Measurements from ENCODE around the gene C10orf120.

C10orf120 gene

GRCh38 chr10:122702275-122702674 lies 2.6 kb upstream of the C10orf120 start:
- DNase-seq = no peak

- DNase-seq = no peak
Observed at GRCh38 chr10:122701652-122702051, 2.0 kb upstream of the C10orf120 start.

DNA sequence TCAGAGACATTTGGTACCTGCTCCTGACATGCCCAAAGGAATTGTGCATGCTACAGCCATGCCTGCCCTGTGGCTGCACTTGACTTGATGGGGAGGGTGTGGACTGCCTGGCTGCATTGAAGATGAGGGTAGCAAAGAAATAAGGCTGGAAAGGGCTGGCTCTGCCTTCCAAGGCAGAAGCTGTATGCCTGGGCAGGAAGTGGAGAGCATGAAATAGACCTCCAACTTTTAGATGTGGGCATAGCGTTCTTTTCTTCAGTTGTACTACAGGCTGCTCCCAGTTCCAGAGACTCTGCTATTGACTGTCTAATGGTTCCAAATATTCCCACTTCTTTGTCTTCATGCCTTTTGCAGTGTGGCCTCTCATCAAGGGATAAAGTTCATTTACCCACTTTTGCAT lies 3.0 kb downstream of the C10orf120 start:
- DNase-seq = no peak

- no peak for DNase-seq
Observed at GRCh38 chr10:122692744-122693143, 6.9 kb downstream of the C10orf120 start.

DNA sequence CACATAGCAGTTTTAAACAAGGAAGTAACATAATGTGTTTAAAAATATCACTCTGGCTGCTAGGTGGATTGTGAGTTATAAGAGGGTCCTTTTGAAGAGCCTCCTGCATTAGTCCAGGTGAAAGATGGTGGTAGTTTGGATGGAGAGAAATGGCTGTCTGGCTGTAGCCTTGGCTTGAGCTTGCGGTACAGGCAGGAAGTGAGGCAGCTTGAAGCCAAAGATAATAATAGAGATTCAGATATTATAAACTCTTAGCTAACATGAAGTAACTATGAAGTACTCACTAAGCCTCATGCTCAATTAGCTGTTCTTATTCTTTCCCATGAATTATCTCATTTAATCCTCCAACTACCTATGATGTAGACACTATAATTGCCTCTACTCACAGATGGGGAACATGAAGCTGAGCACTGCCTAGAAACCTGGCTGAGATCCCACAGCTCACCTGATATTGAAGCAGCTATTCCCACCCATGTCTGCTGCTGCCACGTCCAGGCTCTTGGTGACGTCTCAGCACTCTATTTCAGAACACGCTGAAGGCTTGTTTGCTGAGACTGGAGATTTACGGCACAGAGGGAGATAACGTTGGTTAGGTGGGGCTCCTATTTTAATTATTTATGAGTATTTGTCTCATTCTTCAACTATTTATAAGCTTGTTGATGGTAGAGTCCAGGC lies 10.4 kb downstream of the C10orf120 start:
- DNase-seq = no peak

- no peak for DNase-seq
Observed at GRCh38 chr10:122688293-122688989, 11.2 kb downstream of the C10orf120 start.

- no peak for DNase-seq
Observed at GRCh38 chr10:122682522-122682921, 17.1 kb downstream of the C10orf120 start.

DNA sequence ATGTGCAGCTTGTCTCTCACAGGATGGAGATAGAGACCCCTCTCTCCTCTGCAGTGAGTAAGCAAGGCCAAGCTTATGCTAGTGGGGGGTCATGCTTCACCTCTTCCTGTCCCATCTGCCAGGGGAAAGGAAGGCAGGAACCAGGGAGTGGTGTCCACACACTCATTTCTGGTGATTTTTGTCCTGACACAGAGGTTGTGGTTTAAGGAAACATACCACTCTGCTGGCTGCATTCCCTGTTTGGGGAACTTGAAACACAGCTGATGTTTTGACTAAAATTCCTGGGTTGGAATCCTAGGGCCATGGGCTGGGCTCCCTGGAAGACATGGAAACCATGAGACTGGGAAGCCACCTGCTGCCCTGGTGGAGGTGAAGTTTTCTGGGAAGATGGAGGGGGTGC lies 21.4 kb downstream of the C10orf120 start:
- no peak for DNase-seq

- no peak for DNase-seq
Observed at GRCh38 chr10:122675278-122675677, 24.4 kb downstream of the C10orf120 start.

DNA sequence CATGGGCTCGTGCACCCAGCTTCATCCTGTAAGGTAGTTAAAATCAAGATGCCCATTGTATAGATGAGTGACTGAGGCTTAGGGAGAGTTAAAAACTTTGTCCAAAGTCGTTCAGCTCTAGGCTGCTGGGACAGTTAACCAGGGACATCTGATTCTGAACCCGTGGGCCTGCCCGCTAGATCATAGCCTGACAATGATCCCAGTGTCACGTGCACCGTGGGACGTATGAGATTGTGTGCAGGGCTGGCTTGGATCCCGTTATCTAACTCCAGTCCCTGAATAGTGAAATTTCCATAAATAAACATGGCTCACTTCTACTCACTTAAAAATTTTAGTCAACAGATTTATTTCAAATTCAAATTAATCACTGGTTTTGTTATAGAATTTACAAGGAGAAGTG lies 24.9 kb downstream of the C10orf120 start:
- no peak for DNase-seq

DNA sequence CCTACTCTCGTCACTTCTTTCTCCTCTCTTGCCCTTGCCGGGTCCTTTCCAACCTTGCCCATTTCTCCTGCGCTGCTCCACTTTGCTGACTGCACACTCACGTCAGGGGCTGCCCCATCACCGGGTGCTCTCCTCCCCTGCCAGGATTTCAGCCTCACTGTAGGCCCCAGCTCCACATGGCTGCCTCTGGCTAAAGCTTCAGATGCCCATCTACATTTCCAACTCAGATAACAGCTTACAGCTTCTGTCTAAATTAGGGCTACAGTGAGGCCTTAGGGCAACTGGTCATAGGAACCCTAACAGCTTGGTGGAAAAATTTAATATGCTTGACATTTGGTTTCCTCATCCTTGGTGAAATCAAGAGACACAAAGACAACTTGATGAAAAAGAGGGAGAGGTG lies 25.9 kb downstream of the C10orf120 start:
- no peak for DNase-seq

DNA sequence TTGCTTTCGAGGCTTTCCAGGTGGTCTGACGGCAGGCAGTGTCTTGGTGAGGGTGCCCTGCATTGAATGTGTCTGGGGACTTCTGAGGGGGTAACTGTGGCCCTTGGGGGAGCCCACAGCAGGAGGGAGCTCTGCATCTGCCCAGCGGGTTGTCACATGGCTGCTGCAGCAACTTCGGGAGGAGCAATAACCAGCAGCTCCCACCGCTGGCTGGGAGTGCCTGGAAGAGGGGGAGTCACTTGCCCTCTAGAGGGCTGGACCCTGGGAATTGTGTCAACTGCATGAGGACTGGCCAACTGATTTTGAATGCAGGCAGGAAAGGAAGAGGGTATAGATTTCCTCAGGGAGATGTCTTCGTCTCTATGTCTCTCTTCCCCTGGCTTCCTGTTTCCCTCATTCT lies 26.4 kb downstream of the C10orf120 start:
- no peak for DNase-seq

- DNase-seq = no peak
Observed at GRCh38 chr10:122672655-122673054, 27.0 kb downstream of the C10orf120 start.

- DNase-seq = no peak
Observed at GRCh38 chr10:122671355-122671754, 28.3 kb downstream of the C10orf120 start.

GRCh38 chr10:122669842-122670241 lies 29.8 kb downstream of the C10orf120 start:
- DNase-seq = no peak

- DNase-seq = no peak
Observed at GRCh38 chr10:122669045-122669444, 30.6 kb downstream of the C10orf120 start.

DNA sequence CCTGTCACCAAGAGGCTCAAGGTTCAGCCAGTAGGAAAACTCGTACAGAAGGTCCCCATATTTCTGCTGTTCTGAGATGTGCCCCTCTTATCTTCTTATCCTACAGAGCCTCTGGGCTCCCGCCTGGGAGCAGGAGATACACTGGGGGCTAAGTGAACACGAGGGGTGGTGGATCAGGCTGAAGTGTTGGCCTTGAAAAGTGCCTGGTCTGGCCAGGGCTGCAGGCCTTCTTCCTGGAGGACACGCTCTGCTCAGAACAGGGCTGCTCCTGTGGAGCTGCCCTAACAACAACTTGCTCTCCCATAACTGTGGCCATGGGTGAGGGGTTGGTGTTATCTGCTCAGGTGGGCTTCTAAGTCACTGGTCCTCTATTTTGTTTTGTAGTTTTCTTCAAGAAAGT lies 33.7 kb downstream of the C10orf120 start:
- no peak for DNase-seq

DNA sequence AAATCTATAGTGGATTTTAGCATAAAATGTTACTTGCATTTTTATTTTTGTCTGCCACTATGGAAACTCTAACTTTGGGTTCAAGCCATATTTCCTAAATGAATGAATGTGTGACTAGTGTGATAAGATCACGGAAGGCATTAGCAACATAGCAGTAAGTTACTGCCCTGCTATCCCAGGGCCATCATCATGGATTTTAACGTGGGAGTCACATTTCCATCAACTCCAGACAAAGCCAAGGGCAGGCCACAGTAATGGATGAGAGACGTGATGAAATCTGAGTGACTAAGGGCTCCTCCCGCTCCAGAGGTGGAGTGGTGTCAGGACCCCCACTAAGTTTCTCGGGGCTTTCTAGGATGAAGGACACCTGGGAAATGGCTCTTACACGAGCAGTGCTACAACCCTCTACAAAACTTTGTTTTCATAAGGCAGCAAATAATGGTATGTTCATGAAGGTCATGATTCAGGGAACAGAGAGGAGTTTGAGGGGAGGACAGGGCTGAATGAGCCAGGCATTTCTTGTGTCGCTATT lies 34.3 kb downstream of the C10orf120 start:
- no peak for DNase-seq

DNA sequence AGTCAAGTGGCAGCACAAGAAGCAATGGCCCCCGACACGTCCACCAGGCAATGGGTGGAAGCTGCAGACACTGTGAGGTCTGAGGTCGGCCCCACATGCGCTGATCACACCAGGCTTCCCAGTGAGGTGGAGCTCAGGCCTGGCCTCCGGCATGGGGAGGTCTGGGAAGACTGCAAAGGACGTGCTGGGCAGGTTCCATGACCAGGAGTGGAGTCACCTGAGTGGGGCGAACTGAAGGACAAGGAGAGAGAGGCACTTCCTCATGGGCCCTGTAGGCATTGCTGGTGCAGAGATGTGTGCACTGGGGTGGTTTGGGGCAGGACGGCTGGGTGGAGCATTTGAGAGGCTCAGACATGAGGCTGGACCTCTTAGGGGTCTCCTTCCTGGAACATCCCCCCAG lies 35.1 kb downstream of the C10orf120 start:
- no peak for DNase-seq

DNA sequence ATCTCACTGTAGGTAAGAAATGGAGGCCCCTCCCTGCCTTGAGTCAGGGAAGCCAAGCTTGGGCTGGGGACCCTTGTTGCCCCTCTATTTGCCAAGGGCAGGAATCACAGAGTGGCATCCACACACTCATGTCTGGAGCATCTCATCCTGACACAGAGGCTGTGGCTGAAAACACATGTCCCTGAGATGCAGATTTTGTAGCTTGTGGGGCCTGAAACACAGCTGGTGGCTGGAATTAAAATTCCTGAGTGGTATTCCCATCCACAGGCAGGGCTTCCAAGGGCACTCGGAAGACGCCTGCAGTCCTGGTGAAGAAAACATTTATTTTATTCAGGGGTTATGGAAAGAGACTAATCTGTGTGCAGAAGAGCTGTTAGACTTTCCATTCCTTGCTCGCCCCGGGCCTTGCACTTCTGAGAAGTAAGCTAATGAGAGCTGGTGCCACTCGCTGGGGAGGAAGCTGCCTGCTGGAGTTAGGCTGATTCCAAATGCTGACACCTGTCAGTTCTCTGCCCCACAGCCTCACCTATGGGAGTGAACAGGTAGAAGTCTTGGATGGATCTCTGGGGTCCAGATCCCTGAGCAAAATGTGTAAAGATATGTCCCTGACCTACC lies 36.0 kb downstream of the C10orf120 start:
- DNase-seq = no peak

GRCh38 chr10:122662231-122662630 lies 37.4 kb downstream of the C10orf120 start:
- DNase-seq = no peak

DNA sequence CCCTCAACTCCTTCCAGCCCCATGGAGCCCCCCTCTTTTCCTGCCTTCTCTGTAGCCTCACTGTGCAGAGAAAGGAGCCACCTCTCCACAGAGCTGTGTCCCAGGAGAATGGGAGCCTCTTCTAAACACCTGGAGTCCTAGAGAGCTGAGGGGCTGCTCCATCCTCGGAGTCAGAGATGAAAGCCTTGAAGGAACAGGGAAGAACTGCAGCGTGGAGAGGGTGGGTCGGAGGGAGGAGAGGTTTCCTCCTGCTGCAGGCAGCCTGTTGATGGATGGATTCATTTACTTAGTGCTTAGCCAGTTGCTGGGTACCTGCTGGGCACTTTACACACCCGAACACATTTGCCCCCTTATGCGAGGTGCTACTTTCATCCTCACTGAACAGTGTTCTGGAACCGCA lies 39.0 kb downstream of the C10orf120 start:
- DNase-seq = no peak

GRCh38 chr10:122659651-122660050 lies 40.0 kb downstream of the C10orf120 start:
- DNase-seq = no peak

GRCh38 chr10:122659126-122659525 lies 40.5 kb downstream of the C10orf120 start:
- no peak for DNase-seq
